PC-9 (cell line): ENCODE measurements around the gene ZNF665. TPM values are rescaled to one million over a fixed set of nuclear protein-coding genes. Genes with fewer than 3 reads are reported as not detected.

ENCODE experiments used
- BruUV-seq: library from RNA; stranded (reverse); fragments of 400-500 nt; replicated peaks from 2 replicates; lab custom pipeline; 2021; lab: Mats Ljungman, UMichigan
- CTCF ChIA-PET: fragments of 300-600 bp; sonication (Branson Sonifier 250); formaldehyde crosslinking; loops from one replicate; lab custom pipeline; 2022; ENCODE audit warnings: antibody characterized with exemption; lab: Charles Lee
- POLR2A ChIA-PET: fragments of 300-600 bp; sonication (Branson Sonifier 250); formaldehyde crosslinking; loops from one replicate; lab custom pipeline; 2022; ENCODE audit warnings: antibody characterized with exemption; ENCODE audit not compliant: unreplicated experiment; lab: Charles Lee
- DNase-seq, 2 experiments: peaks; one replicate each; pipeline versions ENCODE4 v3.0.0 to v3.0.0-alpha.2; 2015 to 2022; ENCODE audit warnings: mixed read lengths in 1 of 2
- H2AFZ ChIP-seq: fragments of 200-600 bp; sonication (generic); 2 replicates; pipeline ENCODE4 v1.8.1; 2017; ENCODE audit warnings: antibody characterized with exemption
- H3F3A ChIP-seq: fragments of 200-600 bp; sonication (generic); 2 replicates; pipeline ENCODE4 v1.8.1; 2017; ENCODE audit warnings: antibody characterized with exemption, mild to moderate bottlenecking, low read depth; ENCODE audit not compliant: insufficient read depth
- H3K27ac ChIP-seq: fragments of 200-600 bp; sonication (generic); 2 replicates; pipeline ENCODE4 v1.6.1; 2016; ENCODE audit warnings: mixed run types
- H3K27me3 ChIP-seq: fragments of 200-600 bp; sonication (generic); 2 replicates; pipeline ENCODE4 v1.6.1; 2016; ENCODE audit warnings: low read depth, mixed run types; ENCODE audit not compliant: insufficient read depth
- H3K36me3 ChIP-seq: fragments of 200-600 bp; sonication (generic); 2 replicates; pipeline ENCODE4 v1.6.1; 2016; ENCODE audit warnings: low read depth, mixed run types
- H3K4me1 ChIP-seq: fragments of 200-600 bp; sonication (generic); replicated peaks from 2 replicates; pipeline ENCODE4 v1.6.1; 2016; ENCODE audit warnings: mixed run types; ENCODE audit not compliant: insufficient read depth
- H3K4me2 ChIP-seq: fragments of 200-600 bp; sonication (generic); 2 replicates; pipeline ENCODE4 v1.6.1; 2017; ENCODE audit warnings: mixed run types
- H3K4me3 ChIP-seq: fragments of 200-600 bp; sonication (generic); 2 replicates; pipeline ENCODE4 v1.6.1; 2016; ENCODE audit warnings: mixed run types
- H3K79me2 ChIP-seq: fragments of 200-600 bp; sonication (generic); 2 replicates; pipeline ENCODE4 v1.6.1; 2017; ENCODE audit warnings: low read depth, mixed run types
- H3K9me2 ChIP-seq: fragments of 200-600 bp; sonication (generic); 2 replicates; pipeline ENCODE4 v1.8.1; 2017; ENCODE audit warnings: mild to moderate bottlenecking; ENCODE audit not compliant: insufficient read depth
- H3K9me3 ChIP-seq: fragments of 200-600 bp; sonication (generic); 2 replicates; pipeline ENCODE4 v1.8.1; 2016; ENCODE audit warnings: low read depth; ENCODE audit not compliant: insufficient read depth
- H4K20me1 ChIP-seq: fragments of 200-600 bp; sonication (generic); 2 replicates; pipeline ENCODE4 v1.8.1; 2017; ENCODE audit not compliant: insufficient read depth
- EZH2 ChIP-seq: fragments of 200-600 bp; sonication (generic); IDR thresholded peaks from 2 replicates; pipeline ENCODE4 v1.8.0; 2017; ENCODE audit warnings: antibody characterized with exemption, low read depth
- intact Hi-C: fragments of 100-400 bp; cut with micrococcal nuclease; formaldehyde crosslinking; loops from one replicate; pipeline ENCODE4 v1.10.0; 2022; ENCODE audit not compliant: unreplicated experiment
- total RNA-seq: library from RNA; stranded (reverse); gene quantifications from 2 replicates; pipeline ENCODE4 v1.2.3, GENCODE V29; 2021
- TF ChIP-seq, protein P1 (sequence below): fragments of 200-600 bp; sonication (generic); conservative IDR thresholded peaks from 2 replicates; pipeline ENCODE4 v1.6.1; 2017; ENCODE audit warnings: mixed run types, antibody characterized with exemption, mild to moderate bottlenecking, moderate library complexity

ZNF665 gene
- total RNA-seq, 1 experiment from 2014 or later = 11.2 TPM

DNA sequence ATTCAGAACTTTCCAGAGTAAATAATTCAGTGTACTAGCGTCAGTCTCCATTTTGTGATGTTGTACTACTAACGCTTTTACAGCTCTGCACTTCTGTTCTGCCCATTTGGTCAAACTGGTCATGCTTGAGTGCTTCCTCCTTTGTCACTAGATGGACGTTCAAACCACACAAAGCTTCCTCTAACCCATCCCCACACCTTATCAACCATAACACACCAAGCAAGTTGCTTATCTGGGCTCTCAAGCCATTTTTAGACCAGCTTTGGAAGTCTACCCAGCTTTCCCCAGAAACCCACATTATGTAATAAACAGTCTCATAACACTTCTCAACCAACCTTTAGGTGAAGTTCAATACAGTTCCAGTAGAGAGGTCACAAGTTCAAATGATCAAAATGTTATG, 32.0 kb downstream of the ZNF665 start:
- H3K27me3 ChIP-seq = no peaks in the 10 kb centered on the region
- peaks cover 71% of the 10 kb centered on the region for H3K9me3 ChIP-seq
- H3K4me3 ChIP-seq = no peak overlapping the region
- DNase-seq = no peak
- no peaks in the 10 kb centered on the region for H4K20me1 ChIP-seq
- no peak overlapping the region for H3K4me2 ChIP-seq
- intact Hi-C loops = no loop called here
- ChIA-PET CTCF (no interaction called here), POLR2A (no interaction called here)
- no peaks in the 10 kb centered on the region for H3K9me2 ChIP-seq
- H3K79me2 ChIP-seq = peaks cover 13% of the 10 kb centered on the region
- BruUV-seq = no TSS peak
- H2AFZ ChIP-seq = no peak overlapping the region
- H3K36me3 ChIP-seq = 0 out of 2 replicates have a peak, but pooled peaks cover 6% of the 10 kb centered on the region
- H3F3A ChIP-seq = no peaks in the 10 kb centered on the region
- no peak overlapping the region for H3K27ac ChIP-seq
- H3K4me1 ChIP-seq = peaks cover 3% of the 10 kb centered on the region; the same call in 1 of the 2 replicates
- TF ChIP-seq, protein P1, sequence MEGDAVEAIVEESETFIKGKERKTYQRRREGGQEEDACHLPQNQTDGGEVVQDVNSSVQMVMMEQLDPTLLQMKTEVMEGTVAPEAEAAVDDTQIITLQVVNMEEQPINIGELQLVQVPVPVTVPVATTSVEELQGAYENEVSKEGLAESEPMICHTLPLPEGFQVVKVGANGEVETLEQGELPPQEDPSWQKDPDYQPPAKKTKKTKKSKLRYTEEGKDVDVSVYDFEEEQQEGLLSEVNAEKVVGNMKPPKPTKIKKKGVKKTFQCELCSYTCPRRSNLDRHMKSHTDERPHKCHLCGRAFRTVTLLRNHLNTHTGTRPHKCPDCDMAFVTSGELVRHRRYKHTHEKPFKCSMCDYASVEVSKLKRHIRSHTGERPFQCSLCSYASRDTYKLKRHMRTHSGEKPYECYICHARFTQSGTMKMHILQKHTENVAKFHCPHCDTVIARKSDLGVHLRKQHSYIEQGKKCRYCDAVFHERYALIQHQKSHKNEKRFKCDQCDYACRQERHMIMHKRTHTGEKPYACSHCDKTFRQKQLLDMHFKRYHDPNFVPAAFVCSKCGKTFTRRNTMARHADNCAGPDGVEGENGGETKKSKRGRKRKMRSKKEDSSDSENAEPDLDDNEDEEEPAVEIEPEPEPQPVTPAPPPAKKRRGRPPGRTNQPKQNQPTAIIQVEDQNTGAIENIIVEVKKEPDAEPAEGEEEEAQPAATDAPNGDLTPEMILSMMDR = no peak
- TF ChIP-seq EZH2 = no peak

DNA sequence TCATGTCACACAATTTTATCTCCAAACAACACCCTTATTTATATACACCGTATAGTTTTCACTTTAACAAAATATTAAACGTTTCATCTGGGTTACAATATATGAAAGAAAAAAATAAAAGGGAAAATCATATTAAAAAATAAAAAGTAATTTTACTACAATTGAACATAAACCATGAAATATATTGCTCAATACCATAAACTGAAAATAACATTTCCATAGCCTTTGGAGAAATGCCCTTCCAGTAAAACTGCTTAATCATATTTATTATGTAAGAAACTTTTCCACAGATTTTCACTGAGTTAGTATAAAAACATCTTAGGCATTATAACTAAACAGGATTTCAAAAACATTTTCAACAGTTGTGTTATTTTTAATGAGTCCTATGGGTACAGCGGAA, 32.8 kb downstream of the ZNF665 start:
- no peak for DNase-seq
- Histone ChIP-seq H3K27me3 (no peaks in the 10 kb centered on the region), H3K9me3 (peaks cover 69% of the 10 kb centered on the region), H3K27ac (no peak overlapping the region), H3F3A (no peaks in the 10 kb centered on the region), H2AFZ (no peak overlapping the region), H3K9me2 (no peaks in the 10 kb centered on the region), H3K79me2 (peaks cover 13% of the 10 kb centered on the region), H4K20me1 (no peaks in the 10 kb centered on the region), H3K36me3 (0 out of 2 replicates have a peak, but pooled peaks cover 6% of the 10 kb centered on the region), H3K4me1 (peaks cover 3% of the 10 kb centered on the region; the same call in 1 of the 2 replicates), H3K4me2 (no peak overlapping the region), H3K4me3 (no peak overlapping the region)
- intact Hi-C loops = no loop called here
- ChIA-PET CTCF (no interaction called here), POLR2A (no interaction called here)
- BruUV-seq = no TSS peak
- TF ChIP-seq, protein P1 = no peak
- TF ChIP-seq EZH2 = no peak

DNA sequence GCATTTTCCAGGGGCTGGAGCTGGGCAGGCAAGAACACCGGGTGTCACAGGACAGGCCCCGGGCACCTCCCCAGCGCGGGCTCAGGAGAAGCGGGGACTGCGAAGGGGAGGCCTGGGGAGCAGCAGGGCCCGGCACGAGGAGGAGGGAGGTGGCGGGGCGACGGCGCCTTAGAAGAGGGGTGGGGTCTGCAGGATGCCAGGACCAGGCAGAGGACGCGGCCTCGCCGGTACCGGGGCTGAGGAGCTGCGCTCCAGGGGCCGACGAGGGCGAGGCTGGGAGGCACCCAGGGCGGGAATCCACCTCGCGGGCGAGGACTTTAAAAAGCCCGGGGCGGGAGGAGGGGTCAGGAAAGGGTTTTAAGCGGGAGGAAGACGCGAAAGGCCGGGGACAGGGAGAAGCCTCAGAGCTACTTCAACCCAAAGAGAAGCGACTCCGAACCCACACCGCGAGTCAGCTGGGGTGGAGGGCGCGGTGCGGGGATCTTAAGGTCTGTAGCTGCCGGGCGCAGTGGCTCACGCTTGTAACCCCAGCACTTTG, 35.0 kb downstream of the ZNF665 start:
- Histone ChIP-seq H3K9me3 (peaks cover 58% of the 10 kb centered on the region), H3K9me2 (no peaks in the 10 kb centered on the region), H3K4me2 (peak overlapping the region; percentile 90), H4K20me1 (no peaks in the 10 kb centered on the region), H2AFZ (peak overlapping the region; percentile 100), H3K79me2 (peaks cover 13% of the 10 kb centered on the region), H3K27ac (no peak overlapping the region), H3K4me1 (peaks cover 3% of the 10 kb centered on the region; the same call in 1 of the 2 replicates), H3K4me3 (peak overlapping the region; percentile 93), H3F3A (no peaks in the 10 kb centered on the region), H3K27me3 (no peaks in the 10 kb centered on the region), H3K36me3 (peaks cover 21% of the 10 kb centered on the region)
- TF ChIP-seq, protein P1 = no peak
- no peak for TF ChIP-seq EZH2
- DNase-seq = peak in 1 of 2 experiments; percentile 51
- ChIA-PET POLR2A (no interaction called here), CTCF (no interaction called here)
- intact Hi-C loops = loop anchor here (10.0 kb wide), 1 partner anchor 163 kb away; no protein-coding TSS in a partner anchor
- BruUV-seq = TSS peak; percentile 74
